ENCODE measurements around the gene RIPOR3.

RIPOR3 gene

DNA sequence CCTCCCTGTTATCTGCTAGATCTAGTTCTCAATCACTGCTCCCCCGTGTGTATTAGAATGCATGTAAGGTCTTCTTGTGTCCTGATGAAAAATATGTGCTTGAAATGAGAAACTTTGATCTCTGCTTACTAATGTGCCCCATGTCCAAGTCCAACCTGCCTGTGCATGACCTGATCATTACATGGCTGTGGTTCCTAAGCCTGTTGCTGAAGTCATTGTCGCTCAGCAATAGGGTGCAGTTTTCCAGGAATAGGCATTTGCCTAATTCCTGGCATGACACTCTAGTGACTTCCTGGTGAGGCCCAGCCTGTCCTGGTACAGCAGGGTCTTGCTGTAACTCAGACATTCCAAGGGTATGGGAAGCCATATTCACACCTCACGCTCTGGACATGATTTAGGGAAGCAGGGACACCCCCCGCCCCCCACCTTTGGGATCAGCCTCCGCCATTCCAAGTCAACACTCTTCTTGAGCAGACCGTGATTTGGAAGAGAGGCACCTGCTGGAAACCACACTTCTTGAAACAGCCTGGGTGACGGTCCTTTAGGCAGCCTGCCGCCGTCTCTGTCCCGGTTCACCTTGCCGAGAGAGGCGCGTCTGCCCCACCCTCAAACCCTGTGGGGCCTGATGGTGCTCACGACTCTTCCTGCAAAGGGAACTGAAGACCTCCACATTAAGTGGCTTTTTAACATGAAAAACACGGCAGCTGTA is 107.7 kb downstream of the RIPOR3 start:
- Mint-ChIP-seq H3K9me3 (no peaks in the 10 kb centered on the region), H3K27ac (no peak overlapping the region), H3K4me1 (ENCODE audit: low read depth) (no peaks in the 10 kb centered on the region), H3K4me3 (no peak overlapping the region), H3K36me3 (ENCODE audit: low read depth) (peaks cover 96% of the 10 kb centered on the region), H3K27me3 (no peaks in the 10 kb centered on the region)
- intact Hi-C loops (cut with micrococcal nuclease): no loop called here

GRCh38 chr20:50582591-50583234 is 108.6 kb downstream of the RIPOR3 start:
- no peaks in the 10 kb centered on the region for H3K4me1 Mint-ChIP-seq (ENCODE audit: low read depth)
- intact Hi-C loops (cut with micrococcal nuclease): no loop called here
- no peaks in the 10 kb centered on the region for H3K9me3 Mint-ChIP-seq
- H3K27me3 Mint-ChIP-seq: no peaks in the 10 kb centered on the region
- H3K4me3 Mint-ChIP-seq: no peak overlapping the region
- no peak overlapping the region for H3K27ac Mint-ChIP-seq
- peaks cover 96% of the 10 kb centered on the region for H3K36me3 Mint-ChIP-seq (ENCODE audit: low read depth)

GRCh38 chr20:50582092-50582491 is 109.2 kb downstream of the RIPOR3 start:
- Mint-ChIP-seq H3K4me3 (no peak overlapping the region), H3K36me3 (ENCODE audit: low read depth) (peaks cover 96% of the 10 kb centered on the region), H3K27me3 (no peaks in the 10 kb centered on the region), H3K4me1 (ENCODE audit: low read depth) (no peaks in the 10 kb centered on the region), H3K27ac (no peak overlapping the region), H3K9me3 (no peaks in the 10 kb centered on the region)
- intact Hi-C loops (cut with micrococcal nuclease): no loop called here

DNA sequence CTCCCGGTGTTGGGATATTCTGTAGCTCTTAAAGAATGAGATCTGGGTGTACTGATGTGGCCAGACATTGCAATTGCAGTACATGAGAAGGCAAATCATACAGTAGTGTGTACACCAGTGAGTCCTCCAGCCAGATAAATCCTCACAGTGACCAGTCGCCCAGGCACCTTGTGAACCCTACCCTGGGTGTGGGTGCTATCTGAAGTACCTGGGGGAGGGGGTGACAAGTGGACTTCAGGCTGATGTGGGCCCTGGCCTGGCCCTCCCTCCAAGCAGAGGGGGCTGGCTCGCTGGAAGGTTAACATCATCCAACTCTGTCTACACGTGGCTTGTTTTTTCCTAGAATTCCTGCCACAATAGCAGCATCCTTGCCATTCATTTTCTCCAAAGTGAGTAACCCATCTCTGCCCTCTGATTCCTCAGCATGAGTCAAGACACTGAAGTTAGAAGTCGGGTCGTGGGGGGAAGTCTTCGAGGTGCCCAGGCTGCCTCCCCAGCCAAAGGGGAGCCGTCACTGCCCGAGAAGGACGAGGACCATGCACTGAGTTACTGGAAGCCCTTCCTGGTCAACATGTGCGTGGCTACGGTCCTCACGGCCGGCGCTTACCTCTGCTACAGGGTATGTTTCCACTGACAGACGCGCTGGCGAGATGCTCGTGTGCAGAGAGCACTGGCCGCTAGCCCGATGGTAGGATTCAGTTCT is 110.3 kb downstream of the RIPOR3 start:
- H3K4me3 Mint-ChIP-seq: no peak overlapping the region
- H3K36me3 Mint-ChIP-seq (ENCODE audit: low read depth): peaks cover 91% of the 10 kb centered on the region
- no peaks in the 10 kb centered on the region for H3K4me1 Mint-ChIP-seq (ENCODE audit: low read depth)
- no peak overlapping the region for H3K27ac Mint-ChIP-seq
- intact Hi-C loops (cut with micrococcal nuclease): loop anchor here (2.0 kb wide), 1 partner anchor 394 kb away; no protein-coding TSS in a partner anchor
- H3K27me3 Mint-ChIP-seq: no peaks in the 10 kb centered on the region
- no peaks in the 10 kb centered on the region for H3K9me3 Mint-ChIP-seq

DNA sequence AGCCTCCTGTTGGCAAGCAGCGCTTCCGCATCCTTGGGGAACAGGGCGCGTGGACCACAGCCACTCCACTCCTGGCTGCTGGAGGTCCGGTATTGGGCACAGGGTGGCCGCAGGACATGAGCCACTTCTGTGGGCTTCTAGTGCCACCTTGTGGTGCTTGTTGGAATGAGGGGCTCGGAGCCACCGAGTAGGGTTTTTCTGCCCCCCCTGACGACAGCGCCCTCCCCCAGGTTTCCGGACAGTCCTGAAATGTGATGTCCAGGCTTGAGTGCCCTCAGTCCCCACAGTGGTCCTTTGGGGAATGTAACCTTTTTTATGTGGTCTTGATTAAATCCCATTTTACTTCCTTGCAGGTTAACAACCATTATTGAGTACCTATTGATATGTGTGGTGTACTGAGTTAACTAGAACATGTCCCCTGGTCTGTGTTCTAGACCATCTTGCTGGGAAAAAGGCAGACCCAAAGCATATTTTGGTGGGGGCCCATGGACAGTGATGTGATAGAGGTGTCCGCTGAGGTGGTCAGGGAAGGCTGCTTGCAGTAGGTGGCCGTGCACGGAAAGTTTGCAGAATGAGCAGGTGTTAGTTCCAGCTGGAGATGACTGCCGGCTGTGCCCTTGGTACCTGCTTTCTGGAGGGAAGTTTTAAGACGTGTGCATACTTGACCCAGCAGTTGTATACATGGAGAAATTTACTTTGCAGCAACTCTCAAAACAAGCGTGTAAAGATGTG is 111.2 kb downstream of the RIPOR3 start:
- intact Hi-C loops (cut with micrococcal nuclease): loop anchor here (2.0 kb wide), 1 partner anchor 393 kb away; no protein-coding TSS in a partner anchor
- Mint-ChIP-seq H3K9me3 (no peaks in the 10 kb centered on the region), H3K36me3 (ENCODE audit: low read depth) (peaks cover 91% of the 10 kb centered on the region), H3K4me1 (ENCODE audit: low read depth) (no peaks in the 10 kb centered on the region), H3K27ac (no peak overlapping the region), H3K4me3 (no peak overlapping the region), H3K27me3 (no peaks in the 10 kb centered on the region)

DNA sequence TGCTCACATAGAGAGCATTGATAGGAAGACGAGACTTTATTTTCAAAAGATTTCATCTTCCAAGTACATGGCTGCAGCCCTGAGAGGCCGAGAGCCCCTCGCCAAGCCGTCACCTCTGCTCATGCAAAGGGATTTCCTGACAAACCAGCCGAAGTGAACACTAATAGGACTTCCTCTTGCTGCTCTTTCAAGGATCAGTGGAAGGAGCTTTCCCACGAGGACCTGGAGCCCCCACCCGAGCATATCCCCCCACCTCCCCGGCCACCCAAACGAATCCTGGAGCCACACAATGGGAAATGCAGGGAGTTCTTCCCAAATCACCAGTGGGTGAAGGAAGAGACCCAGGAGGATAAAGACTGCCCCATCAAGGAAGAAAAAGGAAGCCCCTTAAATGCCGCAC is 111.8 kb downstream of the RIPOR3 start:
- Mint-ChIP-seq H3K36me3 (ENCODE audit: low read depth) (peaks cover 91% of the 10 kb centered on the region), H3K9me3 (no peaks in the 10 kb centered on the region), H3K4me3 (no peak overlapping the region), H3K27me3 (no peaks in the 10 kb centered on the region), H3K4me1 (ENCODE audit: low read depth) (no peaks in the 10 kb centered on the region), H3K27ac (no peak overlapping the region)
- intact Hi-C loops (cut with micrococcal nuclease): loop anchor here (10.0 kb wide), 1 partner anchor 55 kb away; no protein-coding TSS in a partner anchor

DNA sequence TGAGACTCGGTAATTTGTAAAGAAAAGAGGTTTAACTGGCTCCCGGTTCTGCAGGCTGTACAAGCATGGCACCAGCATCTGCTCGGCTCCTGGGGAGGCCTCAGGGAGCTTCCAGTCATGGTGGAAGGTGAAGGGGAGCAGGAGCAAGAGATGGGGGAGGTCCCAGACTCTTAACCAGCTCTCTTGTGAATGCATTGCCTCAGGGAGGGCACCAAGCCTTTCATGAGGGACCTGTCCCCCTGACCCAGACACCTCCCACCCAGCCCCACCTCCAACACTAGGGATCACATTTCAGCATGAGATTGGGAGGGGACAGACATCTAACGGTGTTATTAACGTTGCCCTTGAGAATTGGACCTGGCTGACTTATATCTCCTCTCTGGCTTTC is 112.6 kb downstream of the RIPOR3 start:
- H3K27ac Mint-ChIP-seq: no peak overlapping the region
- intact Hi-C loops (cut with micrococcal nuclease): loop anchor here (10.0 kb wide), 1 partner anchor 54 kb away; no protein-coding TSS in a partner anchor

GRCh38 chr20:50578061-50578777 is 113.1 kb downstream of the RIPOR3 start:
- H3K4me1 Mint-ChIP-seq (ENCODE audit: low read depth): peaks cover 3% of the 10 kb centered on the region
- no peaks in the 10 kb centered on the region for H3K9me3 Mint-ChIP-seq
- H3K4me3 Mint-ChIP-seq: no peak overlapping the region
- intact Hi-C loops (cut with micrococcal nuclease): loop anchor here (10.0 kb wide), 1 partner anchor 53 kb away; no protein-coding TSS in a partner anchor
- H3K27me3 Mint-ChIP-seq: no peaks in the 10 kb centered on the region
- peaks cover 92% of the 10 kb centered on the region for H3K36me3 Mint-ChIP-seq (ENCODE audit: low read depth)
- H3K27ac Mint-ChIP-seq: no peak overlapping the region

More for the DNA sequence above, 112.6 kb downstream of the RIPOR3 start:
- Mint-ChIP-seq H3K4me3 (no peak overlapping the region), H3K4me1 (ENCODE audit: low read depth) (no peaks in the 10 kb centered on the region), H3K9me3 (no peaks in the 10 kb centered on the region), H3K36me3 (ENCODE audit: low read depth) (peaks cover 93% of the 10 kb centered on the region), H3K27me3 (no peaks in the 10 kb centered on the region)

DNA sequence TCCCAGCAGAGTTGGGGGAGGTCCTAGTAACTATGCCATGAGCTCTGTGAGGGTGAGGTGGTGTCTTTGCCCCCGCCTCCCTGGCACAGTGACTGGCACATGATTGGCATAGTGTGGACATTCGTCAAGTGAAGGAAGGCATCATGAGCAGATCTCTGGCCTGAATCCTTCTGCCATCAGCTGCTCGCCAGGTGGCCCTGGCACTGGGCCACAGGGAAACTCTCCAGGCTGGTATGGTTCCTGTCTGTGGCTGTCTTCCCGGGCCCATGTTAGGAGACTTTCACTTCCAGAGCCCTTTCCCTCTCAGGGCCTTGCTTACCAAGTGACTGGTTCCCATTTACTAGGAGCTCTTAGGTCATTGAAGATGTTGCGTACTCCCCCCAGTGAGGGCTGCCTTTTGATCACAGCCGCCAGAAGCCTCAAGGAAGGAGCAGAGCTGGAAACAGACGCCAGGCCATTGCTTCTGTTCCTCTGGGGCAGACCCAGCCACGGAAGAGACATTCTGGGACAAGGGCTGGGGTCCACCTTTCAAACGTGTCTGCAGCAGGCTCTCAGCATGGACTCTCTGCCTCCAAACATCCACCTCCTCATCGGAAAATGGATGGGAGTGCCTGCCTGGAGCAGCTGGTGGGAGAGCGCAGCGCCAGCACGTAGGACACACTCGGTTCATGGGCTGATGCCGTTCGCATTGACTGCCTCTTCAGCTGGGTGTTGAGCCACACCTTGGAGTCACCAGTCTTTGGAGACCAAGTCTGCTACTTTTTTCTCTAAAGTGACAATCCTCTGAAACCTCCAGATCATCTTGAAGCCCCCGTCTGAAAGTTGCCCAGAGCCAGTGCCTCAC is 113.9 kb downstream of the RIPOR3 start:
- Mint-ChIP-seq H3K9me3 (no peaks in the 10 kb centered on the region), H3K27me3 (no peaks in the 10 kb centered on the region), H3K4me1 (ENCODE audit: low read depth) (peaks cover 11% of the 10 kb centered on the region), H3K36me3 (ENCODE audit: low read depth) (peaks cover 92% of the 10 kb centered on the region), H3K27ac (no peak overlapping the region), H3K4me3 (no peak overlapping the region)
- intact Hi-C loops (cut with micrococcal nuclease): loop anchor here (10.0 kb wide), 1 partner anchor 53 kb away; no protein-coding TSS in a partner anchor

DNA sequence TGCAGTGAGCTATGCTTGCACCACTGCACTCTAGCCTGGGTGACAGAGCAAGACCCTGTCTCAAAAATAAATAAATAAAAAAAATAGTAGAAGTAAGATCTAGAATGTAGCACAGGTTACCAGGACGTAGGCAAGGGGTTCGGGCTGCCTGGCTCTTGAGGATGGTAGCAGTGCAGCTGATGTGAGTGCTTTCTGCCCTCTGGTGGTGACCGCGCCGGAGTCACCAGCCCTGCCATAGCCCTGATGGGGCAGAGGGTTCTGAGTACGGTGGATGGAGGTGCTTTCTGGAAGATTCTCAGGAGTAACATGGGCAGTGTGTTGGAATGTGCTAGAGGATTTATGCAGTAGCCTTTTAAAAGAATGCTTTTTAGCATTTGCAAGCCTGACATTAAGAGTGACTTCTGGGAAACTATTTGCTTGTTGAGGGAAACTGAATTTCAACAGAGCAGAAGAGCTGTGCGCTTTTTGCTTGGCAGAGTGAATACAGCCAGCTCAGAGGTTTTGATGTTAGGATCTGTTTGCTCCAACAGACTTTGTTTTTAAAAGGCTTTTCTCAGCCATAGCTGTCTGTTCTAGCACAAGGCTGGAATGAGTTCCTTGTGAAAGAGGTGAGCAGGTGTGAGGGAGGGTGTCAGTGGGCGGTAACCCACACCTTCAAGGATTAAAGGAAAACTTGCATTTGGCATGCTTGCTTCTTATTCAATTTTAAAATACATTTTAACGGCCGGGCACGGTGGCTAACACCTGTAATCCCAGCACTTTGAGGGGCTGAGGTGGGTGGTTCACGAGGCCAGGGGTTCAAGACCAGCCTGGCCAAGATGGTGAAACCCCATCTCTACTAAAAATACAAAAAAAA is 115.2 kb downstream of the RIPOR3 start:
- Mint-ChIP-seq H3K4me3 (no peak overlapping the region), H3K27ac (no peak overlapping the region), H3K27me3 (no peaks in the 10 kb centered on the region), H3K36me3 (ENCODE audit: low read depth) (peaks cover 90% of the 10 kb centered on the region), H3K9me3 (no peaks in the 10 kb centered on the region), H3K4me1 (ENCODE audit: low read depth) (peaks cover 13% of the 10 kb centered on the region)
- intact Hi-C loops (cut with micrococcal nuclease): loop anchor here (10.0 kb wide), 1 partner anchor 51 kb away; no protein-coding TSS in a partner anchor

- H3K9me3 Mint-ChIP-seq: no peaks in the 10 kb centered on the region
- no peaks in the 10 kb centered on the region for H3K27me3 Mint-ChIP-seq
- intact Hi-C loops (cut with micrococcal nuclease): loop anchor here (5.0 to 10.0 kb wide), 2 partner anchors 50 to 97 kb away; no protein-coding TSS in a partner anchor
- H3K36me3 Mint-ChIP-seq (ENCODE audit: low read depth): peaks cover 81% of the 10 kb centered on the region
- no peak overlapping the region for H3K4me3 Mint-ChIP-seq
- H3K27ac Mint-ChIP-seq: no peak overlapping the region
- peaks cover 25% of the 10 kb centered on the region for H3K4me1 Mint-ChIP-seq (ENCODE audit: low read depth)
These were observed 116.8 kb downstream of the RIPOR3 start for GRCh38 chr20:50574586-50574985.

DNA sequence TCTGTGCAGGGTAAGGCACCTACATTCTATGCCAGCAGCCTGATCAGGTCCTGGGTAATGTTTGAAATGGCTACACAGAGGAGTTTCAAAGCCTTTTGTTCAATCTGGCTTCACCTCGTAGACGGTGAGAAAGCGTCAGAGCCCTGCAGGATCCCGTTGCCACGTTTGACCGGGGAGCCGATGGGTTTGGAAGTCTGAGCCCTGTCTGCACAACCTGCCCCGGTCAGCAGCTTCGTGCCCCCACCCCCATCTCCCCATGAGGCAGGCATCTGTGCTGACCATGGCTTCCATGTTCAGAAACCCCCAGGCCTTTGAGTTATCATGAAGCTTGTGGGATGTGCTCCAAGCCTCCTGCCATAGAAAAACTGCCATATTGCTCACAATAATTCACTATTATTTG is 117.2 kb downstream of the RIPOR3 start:
- no peak overlapping the region for H3K27ac Mint-ChIP-seq
- intact Hi-C loops (cut with micrococcal nuclease): loop anchor here (5.0 to 10.0 kb wide), 2 partner anchors 49 to 97 kb away; no protein-coding TSS in a partner anchor
- peaks cover 29% of the 10 kb centered on the region for H3K4me1 Mint-ChIP-seq (ENCODE audit: low read depth)
- H3K4me3 Mint-ChIP-seq: no peak overlapping the region
- no peaks in the 10 kb centered on the region for H3K27me3 Mint-ChIP-seq
- no peaks in the 10 kb centered on the region for H3K9me3 Mint-ChIP-seq
- H3K36me3 Mint-ChIP-seq (ENCODE audit: low read depth): peaks cover 81% of the 10 kb centered on the region
